Fibroblast of the aortic adventitia (primary cell): ENCODE measurements around the gene B9D1. TPM values are rescaled to one million over a fixed set of nuclear protein-coding genes. Genes with fewer than 3 reads are reported as not detected.
A peak's percentile ranks its signal among the peaks of the same experiment; 100 is the strongest.

Experiments used
- DNase-seq: peaks from one replicate; pipeline ENCODE4 v3.0.0-alpha.2; 2010; ENCODE audit warnings: low read depth
- H3K4me3 ChIP-seq: 2 replicates; pipeline ENCODE4 v1.5.1; 2011; ENCODE audit warnings: low read depth, mild to moderate bottlenecking, control low read depth, low read length, moderate library complexity
- CTCF ChIP-seq: IDR thresholded peaks from 2 replicates; pipeline ENCODE4 v1.5.1; 2011; ENCODE audit warnings: mild to moderate bottlenecking, low read length, control low read depth, inconsistent platforms; ENCODE audit not compliant: insufficient read depth
- small RNA-seq: library from RNA; depleted of rRNA; stranded (forward); fragments of <200 nt; gene quantifications from one replicate; pipeline ENCODE3, GENCODE V24; 2012
- total RNA-seq: library from RNA; depleted of rRNA; stranded (reverse); fragments of >200 nt; gene quantifications from 2 replicates; pipeline ENCODE4 v1.2.3, GENCODE V29; 2012; ENCODE audit warnings: low replicate concordance

The B9D1 gene
- total RNA-seq, 1 donor = 19.9 TPM

DNA sequence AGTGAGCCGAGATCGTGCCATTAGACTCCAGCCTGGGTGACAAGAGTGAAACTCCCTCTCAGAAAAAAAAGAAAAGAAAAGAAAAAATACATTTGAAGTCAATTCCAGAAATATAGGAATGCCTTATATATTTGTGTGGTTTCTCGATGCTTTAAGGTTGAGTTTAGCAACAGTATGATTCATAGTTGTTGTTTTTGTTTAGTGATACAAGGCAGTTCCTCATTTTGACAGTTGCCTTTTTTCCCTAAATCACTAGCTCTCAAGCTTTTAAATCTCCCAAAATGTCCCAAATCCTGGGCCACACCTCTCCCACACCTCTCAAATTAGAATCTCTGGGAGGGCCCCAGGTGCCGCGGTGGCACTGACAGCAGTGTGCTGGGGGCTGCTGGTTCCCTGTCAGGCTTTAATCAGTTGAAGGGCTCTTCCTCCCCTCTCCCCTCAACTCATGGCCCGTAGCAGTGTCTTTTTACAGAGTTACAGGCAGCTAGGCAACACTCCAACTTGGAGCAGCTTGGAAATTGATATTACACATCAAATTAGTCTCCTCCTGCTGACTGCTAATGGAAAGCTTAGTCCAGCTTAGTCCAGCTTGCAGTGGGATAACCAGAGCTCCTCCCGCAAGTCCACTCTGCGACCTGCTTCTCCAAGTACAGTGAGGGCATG lies 66.9 kb downstream of the B9D1 start:
- DNase-seq = no peak
- no peak overlapping the region for H3K4me3 ChIP-seq
- no peak for TF ChIP-seq CTCF

- DNase-seq = no peak
- no peak for TF ChIP-seq CTCF
- no peak overlapping the region for H3K4me3 ChIP-seq
These were observed 68.1 kb downstream of the B9D1 start for GRCh38 chr17:19294443-19294842.

Small RNAs within 50 kb of the gene (small RNA-seq; reads per million reads assigned to genes)
- 1.8 reads per million, percentile 65 among the genes with 10 or more reads in this experiment for gene MIR1180

Other genes with a start within 250 kb of the B9D1 start
- gene GRAPL, start 235.1 kb downstream of the B9D1 start, total RNA-seq = not detected in 2 replicates
- gene EPN2, start 125.4 kb downstream of the B9D1 start, total RNA-seq = 30.7 and 31.2 TPM in 2 replicates
- 18.0 and 24.0 TPM in 2 replicates for gene MAPK7, start 15.8 kb upstream of the B9D1 start, total RNA-seq
- 20.2 and 89.6 TPM in 2 replicates for gene MFAP4, start 24.5 kb upstream of the B9D1 start, total RNA-seq
- 0.36 and 2.3 TPM in 2 replicates for gene RNF112, start 48.5 kb upstream of the B9D1 start, total RNA-seq
- 0.27 and 0.65 TPM in 2 replicates for gene SLC47A1, start 171.1 kb upstream of the B9D1 start, total RNA-seq